Dermis microvascular lymphatic vessel endothelial cell (primary cell): ENCODE data around the gene HOXC6. TPM values are rescaled to one million over a fixed set of nuclear protein-coding genes. Genes with fewer than 3 reads are reported as not detected.

Experiments used
- DNase-seq, 2 donors: peaks; one replicate each; pipeline versions ENCODE4 v3.0.0 to v3.0.0-alpha.2; 2010; ENCODE audit warnings: low read depth in 2 of 2
- total RNA-seq: library from RNA; depleted of rRNA; stranded (reverse); fragments of >200 nt; gene quantifications from 2 replicates; pipeline ENCODE4 v1.2.1, GENCODE V29; 2014

Gene HOXC6
- total RNA-seq, 1 donor from 2014 or later = not detected

DNA sequence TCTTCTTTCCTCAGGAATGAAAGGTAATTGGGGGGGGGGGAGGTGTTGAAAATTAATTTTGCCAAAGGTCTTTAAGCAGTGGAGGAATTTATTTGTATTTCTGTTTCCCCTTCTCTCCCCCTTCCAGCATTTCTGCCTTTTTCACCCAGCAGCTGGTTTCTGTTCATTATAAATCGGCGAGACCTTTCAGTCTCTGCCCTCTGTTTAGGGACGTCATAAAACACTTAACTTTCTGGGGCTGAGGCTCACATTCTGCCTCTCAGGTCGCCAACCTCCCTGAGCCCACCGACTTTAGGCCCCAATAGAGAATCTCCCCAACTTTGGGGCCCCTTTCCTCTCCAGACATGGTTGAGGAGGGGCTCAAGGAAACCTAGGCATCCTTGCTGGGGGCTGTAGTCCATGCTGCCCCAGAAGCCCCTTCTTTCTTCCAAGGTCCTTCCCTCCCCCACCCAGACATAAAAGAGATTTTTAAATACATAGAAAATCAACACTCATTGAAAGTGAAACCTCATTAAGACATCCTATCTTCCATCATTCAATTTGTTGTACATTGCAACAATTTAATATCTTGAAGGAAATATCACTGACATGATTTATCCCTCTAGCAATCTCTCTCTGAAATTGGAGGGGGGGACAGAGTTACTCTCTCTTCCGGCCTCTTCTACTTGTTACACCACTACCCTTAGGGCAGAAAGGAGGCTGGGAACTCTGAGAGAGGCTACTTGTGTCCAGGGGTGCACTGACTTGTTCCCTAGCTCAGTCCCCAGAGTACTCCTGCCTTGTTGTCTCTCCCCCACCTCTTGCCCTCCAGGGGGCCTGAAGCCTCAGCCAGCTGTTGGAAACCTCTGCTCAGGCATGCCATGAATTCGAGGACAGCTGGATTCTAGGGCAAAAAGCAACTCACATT, 2.5 kb upstream of the HOXC6 start:
- DNase-seq = no peak

DNA sequence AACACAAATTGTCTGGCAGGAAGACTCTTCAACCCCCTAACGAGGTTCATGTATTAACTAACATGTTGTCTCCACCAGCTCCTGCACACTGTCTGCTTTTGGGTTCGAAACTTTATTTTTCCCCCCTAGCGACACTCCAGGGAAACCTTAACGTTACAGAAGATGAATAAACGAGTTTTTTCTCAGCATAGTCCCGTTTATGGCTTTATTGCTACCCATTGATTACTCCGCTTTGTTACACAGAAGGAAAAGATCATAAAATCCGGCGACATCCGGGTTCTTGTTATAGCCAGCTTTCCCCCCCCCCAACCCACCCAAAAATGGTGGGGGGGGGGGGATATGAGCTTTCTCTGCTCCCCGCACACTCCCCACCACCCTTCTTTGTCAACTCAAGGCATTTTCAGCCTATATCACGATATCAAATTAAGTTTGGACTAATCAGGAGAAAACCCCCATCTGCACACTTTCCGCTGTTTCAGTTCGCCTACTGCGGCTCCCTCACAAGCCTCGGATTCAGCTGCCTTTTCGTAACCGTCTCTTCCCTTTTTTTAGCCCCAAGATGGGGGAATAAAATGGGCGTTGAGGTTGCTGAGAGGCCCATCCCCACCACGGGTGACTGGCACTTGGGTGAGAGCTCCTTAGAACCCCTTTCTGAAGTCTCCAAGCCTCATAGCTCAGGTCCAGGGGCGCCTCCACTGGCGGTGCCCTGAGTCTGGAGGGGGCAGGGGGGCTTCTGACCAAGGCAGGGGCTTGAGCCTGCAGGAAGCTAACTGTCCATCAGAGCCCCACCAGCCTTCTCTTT, 1.4 kb upstream of the HOXC6 start:
- no peak for DNase-seq

DNA sequence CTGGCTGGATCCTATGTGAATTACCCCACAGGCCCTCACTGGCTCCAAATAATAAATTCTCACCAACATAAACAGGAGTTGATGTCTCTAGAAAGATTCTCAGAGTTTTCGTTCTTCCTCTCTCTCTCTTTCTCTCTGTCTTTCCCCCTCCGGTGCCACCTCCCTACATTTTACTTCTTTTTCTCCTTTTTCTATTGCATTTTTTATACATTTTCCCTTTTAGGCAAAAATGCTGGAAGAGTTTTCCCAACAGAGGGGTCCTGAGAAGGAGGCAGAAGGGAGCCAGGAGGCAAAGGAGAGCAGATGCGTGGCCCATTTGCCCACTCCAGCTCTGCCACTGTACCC, 826 bp upstream of the HOXC6 start:
- DNase-seq = no peak

DNA sequence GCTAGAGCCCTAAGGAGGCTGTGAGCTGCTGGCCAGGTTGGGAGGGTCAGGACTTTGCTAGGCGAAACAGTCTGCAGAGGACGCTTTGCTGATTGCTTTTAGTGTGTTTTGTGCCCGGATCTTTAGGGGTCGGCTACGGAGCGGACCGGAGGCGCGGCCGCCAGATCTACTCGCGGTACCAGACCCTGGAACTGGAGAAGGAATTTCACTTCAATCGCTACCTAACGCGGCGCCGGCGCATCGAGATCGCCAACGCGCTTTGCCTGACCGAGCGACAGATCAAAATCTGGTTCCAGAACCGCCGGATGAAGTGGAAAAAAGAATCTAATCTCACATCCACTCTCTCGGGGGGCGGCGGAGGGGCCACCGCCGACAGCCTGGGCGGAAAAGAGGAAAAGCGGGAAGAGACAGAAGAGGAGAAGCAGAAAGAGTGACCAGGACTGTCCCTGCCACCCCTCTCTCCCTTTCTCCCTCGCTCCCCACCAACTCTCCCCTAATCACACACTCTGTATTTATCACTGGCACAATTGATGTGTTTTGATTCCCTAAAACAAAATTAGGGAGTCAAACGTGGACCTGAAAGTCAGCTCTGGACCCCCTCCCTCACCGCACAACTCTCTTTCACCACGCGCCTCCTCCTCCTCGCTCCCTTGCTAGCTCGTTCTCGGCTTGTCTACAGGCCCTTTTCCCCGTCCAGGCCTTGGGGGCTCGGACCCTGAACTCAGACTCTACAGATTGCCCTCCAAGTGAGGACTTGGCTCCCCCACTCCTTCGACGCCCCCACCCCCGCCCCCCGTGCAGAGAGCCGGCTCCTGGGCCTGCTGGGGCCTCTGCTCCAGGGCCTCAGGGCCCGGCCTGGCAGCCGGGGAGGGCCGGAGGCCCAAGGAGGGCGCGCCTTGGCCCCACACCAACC, 1.5 kb downstream of the HOXC6 start:
- DNase-seq = no peak

DNA sequence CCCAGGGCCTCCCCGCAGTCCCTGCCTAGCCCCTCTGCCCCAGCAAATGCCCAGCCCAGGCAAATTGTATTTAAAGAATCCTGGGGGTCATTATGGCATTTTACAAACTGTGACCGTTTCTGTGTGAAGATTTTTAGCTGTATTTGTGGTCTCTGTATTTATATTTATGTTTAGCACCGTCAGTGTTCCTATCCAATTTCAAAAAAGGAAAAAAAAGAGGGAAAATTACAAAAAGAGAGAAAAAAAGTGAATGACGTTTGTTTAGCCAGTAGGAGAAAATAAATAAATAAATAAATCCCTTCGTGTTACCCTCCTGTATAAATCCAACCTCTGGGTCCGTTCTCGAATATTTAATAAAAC, 2.2 kb downstream of the HOXC6 start:
- no peak for DNase-seq

DNA sequence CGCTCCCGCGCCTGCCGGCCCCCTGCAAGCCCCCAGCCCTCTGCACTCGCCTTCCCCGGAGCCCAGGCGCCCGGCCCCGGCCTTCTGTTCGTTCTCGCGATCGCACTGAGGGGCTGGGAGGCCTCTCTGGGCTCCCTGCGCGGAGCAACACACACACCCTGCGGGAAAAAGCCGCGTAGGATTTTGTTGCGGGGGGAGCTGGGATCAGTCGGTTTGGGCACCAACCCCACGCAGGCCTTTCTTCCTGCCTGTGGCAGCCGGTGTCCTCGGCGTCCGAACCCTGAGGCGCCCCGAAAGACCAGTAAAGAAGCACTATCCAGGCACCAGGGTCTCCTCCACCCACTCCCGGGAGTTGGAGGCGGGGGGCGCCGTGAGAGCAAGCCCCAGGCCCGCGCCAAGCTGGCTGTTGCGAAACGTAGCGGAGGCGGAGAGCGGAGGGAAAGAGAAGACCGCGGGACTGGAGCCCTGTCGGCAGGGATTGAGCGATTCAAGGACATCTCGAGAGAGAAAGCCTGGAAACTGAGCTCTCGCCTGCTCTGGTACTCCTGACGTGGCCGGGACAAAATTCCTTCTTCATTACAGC, 2.7 kb downstream of the HOXC6 start:
- DNase-seq = no peak

GRCh38 chr12:54031480-54031879, 3.2 kb downstream of the HOXC6 start:
- no peak for DNase-seq

DNA sequence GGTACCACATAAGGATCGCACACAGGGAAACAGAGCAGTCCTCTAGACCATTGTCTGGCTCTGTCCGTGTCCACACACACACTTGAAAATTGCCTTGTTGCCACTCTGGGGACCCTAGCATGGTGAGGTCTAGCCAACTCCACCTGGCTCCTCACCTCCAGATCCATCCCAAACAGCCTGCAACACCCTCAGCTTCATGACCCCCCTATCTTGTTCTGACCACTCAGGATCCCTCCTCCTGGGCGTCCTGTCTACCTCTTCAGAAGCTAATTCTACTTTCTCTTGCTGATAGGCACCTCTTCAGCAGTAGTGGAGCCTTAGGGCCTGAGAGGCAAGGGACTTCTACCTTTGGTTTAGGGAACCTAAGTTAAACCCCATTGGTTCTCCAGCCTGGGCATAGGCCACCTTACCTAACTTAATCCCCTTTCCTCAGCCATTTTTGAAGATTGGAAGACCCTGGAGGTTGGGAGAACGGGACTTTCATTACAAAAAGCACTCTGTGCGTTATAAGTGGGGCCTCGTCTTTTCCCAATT, 3.9 kb downstream of the HOXC6 start:
- DNase-seq = no peak

DNA sequence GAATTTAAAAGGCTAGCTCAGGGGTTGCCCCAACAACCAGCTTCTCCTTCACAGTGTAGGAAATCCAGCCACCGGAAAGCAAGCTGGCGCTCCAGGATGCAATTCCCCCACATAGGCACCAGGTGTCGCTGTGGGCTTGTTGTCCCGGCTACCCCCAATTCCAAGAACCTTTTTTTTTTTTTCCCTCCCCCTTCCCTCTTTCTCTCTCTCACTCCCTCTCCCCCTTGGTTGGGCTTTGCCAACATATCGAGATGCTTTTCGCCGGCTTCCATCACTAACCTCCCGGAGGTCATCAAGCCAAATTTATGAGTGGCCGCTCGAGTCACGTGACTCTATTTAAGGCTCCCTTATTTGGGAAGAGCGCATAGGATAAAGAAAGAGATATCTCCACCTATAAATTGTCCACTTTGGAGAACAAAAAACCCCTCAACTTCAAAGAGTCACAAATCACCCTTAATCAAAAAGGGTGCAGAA, 4.4 kb downstream of the HOXC6 start, which contains the start of gene HOXC5:
Gene HOXC5 (plus strand): TSS at position 424 of the 474 bp plus-strand sequence. CDS start 73 bp downstream, outside the sequence.
- peak in 1 of 2 donors; percentile 43 for DNase-seq

DNA sequence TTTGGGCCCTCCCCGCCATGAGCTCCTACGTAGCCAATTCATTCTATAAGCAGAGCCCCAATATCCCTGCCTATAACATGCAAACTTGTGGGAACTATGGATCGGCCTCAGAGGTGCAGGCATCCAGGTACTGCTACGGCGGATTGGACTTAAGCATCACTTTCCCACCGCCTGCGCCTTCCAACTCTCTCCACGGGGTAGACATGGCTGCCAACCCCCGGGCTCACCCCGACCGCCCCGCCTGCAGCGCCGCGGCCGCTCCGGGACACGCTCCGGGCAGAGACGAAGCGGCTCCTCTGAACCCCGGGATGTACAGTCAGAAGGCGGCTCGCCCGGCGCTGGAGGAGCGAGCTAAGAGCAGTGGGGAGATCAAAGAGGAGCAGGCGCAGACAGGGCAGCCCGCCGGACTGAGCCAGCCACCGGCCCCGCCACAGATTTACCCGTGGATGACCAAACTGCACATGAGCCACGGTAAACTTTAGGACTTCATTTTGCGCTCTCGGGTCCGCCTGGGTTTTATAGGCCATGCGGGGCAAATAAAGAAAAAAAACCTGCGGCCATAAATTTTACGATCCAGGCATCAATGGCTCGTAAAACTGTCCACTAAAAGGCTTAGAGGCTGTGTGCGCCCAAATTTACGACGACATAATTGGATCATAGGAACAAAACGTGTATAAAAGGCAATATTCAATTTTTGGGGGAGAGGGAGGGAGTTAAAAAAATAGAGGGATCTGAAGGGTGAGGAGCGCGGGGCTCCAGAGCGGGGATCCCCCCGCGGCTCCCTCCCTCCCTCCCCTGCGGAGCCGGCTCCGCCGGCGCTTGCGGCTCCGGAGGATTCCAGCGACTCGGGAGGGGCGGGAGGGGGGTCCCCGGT, 5.1 kb downstream of the HOXC6 start:
- DNase-seq = no peak

DNA sequence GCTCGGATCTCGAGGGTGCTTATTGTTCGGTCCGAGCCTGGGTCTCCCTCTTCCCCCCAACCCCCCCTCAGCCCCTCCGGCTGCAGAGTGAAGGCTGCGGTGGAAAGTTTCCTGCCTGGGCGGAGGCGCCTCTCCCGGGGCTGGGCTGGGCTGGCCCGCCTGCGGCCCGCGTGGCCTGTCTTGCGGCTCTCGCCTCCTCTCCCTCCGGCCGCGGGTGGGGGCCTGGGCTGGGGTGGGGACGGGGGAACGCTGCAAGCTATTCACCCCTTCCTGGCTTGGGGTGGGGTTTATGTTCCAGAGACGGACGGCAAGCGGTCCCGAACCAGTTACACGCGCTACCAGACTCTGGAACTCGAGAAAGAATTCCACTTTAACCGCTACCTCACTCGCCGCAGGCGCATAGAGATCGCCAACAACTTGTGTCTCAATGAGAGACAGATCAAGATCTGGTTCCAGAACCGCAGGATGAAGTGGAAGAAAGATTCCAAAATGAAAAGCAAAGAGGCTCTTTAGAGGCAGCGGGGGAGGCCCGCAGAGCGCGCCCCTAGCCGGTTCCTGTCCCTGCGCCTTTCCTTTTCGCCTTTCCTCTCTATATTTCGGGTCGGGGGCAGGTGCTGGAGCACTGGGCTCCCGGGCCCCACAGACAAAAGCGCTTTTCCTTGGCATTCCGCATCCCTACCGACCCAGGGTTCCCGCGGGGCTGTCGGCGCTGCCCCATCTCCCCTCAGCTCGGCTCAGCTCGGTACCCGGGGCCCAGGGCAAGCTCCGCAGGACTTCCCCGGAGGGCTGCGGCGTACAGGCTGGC, 5.9 kb downstream of the HOXC6 start:
- DNase-seq = no peak

- no peak for DNase-seq
Measured at GRCh38 chr12:54034785-54035310, 6.6 kb downstream of the HOXC6 start.

GRCh38 chr12:54035568-54036264, 7.5 kb downstream of the HOXC6 start:
- DNase-seq = no peak

DNA sequence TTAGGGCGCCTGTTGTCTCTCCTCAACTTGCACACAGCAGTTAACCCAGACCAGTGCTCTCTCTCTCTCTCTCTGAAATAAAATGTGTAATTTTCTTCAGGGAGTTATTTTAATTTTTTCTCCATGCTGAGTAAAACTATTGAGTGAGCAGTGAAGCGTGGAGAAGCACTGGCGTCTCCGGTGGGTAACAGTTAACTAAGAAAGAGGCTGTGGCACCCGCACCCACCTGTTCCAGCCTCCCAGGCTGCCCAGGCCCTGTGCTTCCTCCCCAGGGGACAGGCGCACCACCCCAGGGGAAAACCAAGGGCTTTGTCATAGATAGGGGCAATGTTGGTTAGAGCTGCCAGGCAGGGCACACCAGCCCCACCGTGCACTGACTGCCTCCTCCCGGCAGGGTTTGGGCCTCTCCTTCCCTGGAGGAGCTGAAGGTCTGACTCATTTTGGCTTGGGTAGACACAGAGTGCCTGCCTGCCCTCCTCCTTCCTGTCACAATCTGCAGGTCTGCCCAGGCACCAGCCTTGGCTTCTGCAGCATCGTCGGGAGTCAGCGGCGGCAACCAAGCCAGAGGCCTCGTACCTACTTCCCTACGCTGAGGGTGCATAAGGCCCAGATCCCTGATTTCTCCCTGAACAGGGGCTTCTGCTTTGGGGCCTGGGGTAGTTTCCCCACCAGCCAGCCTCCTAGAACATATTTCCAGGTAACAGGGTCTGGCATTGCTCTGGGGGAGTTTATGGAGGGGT, 8.6 kb downstream of the HOXC6 start:
- no peak for DNase-seq

DNA sequence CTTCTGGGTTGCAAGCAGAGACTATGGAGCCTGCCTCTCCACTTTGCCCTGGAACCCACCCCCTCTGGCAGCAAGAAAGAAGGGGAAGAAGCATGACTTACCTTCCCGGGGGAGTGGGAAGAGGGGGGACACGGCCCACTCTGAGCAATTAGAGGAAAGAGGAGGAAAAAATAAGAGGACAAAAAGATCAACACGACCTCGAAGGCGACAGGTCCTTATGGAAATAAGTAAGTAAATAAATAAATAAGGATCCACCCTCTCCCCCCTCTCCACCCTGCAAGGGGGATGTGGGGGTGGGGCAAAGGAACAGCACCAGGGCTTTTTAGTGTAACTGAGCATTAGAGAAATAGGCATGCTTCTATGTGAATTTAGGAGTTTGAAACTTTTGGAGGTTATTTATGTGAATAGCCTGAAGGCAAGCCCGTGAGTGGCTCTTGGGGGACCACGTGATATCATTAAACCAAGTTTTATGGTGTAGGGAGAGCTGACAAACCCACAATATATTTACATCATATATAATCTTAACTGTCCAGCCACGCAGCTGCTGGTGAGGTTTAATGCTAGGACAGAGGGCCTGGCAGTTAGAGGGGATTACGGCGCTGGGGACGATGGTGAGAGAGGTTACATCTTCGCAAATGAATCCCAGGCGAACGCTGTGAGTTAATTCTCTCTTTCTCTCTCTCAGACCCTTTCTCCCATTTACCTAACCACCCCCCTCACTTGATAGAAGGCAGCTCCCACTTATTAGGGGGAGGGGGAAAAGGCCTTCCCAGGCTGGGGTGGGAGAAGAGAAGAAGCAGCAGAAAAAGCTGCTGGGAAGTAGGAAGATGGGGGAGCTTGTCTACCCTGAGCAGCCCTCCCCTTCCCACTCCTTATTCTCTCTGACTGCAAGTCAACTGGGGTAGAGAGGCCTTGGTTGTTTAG, 9.4 kb downstream of the HOXC6 start:
- DNase-seq = no peak

- DNase-seq = no peak
Measured at GRCh38 chr12:54038284-54038870, 10.1 kb downstream of the HOXC6 start.
